ENCODE results near the gene NPAS3. TPM values are rescaled to one million over a fixed set of nuclear protein-coding genes. Genes with fewer than 3 reads are reported as not detected.

The NPAS3 gene
- total RNA-seq, 1 donor from 2014 or later: 2.5 TPM

DNA sequence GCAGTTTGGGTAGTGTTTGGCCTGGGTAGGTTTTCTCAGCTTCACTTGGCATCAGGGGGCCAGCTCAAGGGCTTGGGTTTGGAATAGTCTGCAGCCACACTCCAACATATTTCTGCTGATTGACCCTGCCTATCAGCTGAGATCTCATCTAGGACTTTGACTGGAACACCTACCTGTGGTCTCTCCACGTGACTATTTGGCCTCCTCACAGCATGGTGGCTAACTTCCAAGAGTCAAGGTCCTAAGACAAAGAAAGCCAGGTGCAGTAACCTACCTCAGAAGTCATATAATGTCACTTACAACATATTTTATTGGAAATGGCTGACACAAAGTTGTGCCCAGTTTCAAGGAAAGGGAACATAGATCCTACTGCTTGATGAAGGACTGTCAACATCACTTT, 531.2 kb downstream of the NPAS3 start:
- TF ChIP-seq, protein P1, sequence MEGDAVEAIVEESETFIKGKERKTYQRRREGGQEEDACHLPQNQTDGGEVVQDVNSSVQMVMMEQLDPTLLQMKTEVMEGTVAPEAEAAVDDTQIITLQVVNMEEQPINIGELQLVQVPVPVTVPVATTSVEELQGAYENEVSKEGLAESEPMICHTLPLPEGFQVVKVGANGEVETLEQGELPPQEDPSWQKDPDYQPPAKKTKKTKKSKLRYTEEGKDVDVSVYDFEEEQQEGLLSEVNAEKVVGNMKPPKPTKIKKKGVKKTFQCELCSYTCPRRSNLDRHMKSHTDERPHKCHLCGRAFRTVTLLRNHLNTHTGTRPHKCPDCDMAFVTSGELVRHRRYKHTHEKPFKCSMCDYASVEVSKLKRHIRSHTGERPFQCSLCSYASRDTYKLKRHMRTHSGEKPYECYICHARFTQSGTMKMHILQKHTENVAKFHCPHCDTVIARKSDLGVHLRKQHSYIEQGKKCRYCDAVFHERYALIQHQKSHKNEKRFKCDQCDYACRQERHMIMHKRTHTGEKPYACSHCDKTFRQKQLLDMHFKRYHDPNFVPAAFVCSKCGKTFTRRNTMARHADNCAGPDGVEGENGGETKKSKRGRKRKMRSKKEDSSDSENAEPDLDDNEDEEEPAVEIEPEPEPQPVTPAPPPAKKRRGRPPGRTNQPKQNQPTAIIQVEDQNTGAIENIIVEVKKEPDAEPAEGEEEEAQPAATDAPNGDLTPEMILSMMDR (IDR thresholded peaks at IDR 0.05; ENCODE audit: borderline replicate concordance): no peak
- Histone ChIP-seq H3K9me3 (replicated peaks) (no peaks in the 10 kb centered on the region), H3K27me3 (ENCODE audit: low read depth) (no peaks in the 10 kb centered on the region), H3K4me1 (no peaks in the 10 kb centered on the region), H3K4me3 (no peak overlapping the region), H3K36me3 (no peaks in the 10 kb centered on the region), H3K27ac (replicated peaks) (no peak overlapping the region)
- intact Hi-C loops (cut with micrococcal nuclease): no loop called here
- no peak for DNase-seq

DNA sequence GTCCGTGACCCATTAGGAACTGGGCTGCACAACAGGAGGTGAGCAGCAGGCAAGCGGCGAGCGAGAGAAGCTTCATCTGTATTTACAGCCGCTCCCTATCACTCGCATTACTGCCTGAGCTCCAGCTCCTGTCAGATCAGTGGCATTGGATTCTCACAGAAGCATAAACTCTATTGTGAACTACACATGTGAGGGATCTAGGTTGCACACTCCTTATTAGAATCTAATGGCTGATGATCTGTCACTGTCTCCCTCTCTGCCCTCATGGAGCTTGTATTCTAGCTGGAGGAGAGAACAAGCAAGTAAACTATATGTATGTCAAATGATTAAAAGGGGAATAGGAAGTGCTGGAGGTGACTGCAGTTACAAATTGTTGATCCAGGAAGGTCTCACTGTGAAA, 533.1 kb downstream of the NPAS3 start:
- no peak for DNase-seq
- H3K9me3 ChIP-seq (replicated peaks): no peaks in the 10 kb centered on the region
- H3K27me3 ChIP-seq (ENCODE audit: low read depth): no peaks in the 10 kb centered on the region
- H3K4me1 ChIP-seq: no peaks in the 10 kb centered on the region
- intact Hi-C loops (cut with micrococcal nuclease): no loop called here
- H3K4me3 ChIP-seq: no peak overlapping the region
- H3K36me3 ChIP-seq: no peaks in the 10 kb centered on the region
- H3K27ac ChIP-seq (replicated peaks): no peak overlapping the region
- TF ChIP-seq, protein P1 (IDR thresholded peaks at IDR 0.05; ENCODE audit: borderline replicate concordance): no peak

DNA sequence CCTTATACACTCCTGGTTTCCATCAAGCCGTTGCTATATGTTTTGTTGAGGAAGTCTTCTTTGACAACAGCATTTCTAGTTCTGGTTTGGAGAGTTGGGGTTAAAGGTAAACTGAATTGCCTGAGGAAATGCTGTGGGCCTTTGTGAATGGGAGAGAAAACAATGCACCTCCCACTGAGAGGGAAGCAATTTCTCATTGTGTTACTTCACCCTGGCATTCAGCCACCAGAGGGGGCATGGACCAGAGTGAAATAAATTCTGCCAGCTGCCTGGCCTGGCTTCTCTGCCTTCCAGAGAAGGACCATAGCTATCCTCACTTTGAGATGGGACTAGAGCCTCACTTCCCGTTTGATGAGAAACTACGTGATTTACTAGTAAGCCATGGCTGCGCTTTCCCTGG, 536.9 kb downstream of the NPAS3 start:
- no peaks in the 10 kb centered on the region for H3K27me3 ChIP-seq (ENCODE audit: low read depth)
- no peaks in the 10 kb centered on the region for H3K9me3 ChIP-seq (replicated peaks)
- no peaks in the 10 kb centered on the region for H3K4me1 ChIP-seq
- TF ChIP-seq, protein P1 (IDR thresholded peaks at IDR 0.05; ENCODE audit: borderline replicate concordance): peak; percentile 40
- no peak overlapping the region for H3K27ac ChIP-seq (replicated peaks)
- intact Hi-C loops (cut with micrococcal nuclease): no loop called here
- no peaks in the 10 kb centered on the region for H3K36me3 ChIP-seq
- no peak for DNase-seq
- no peak overlapping the region for H3K4me3 ChIP-seq

DNA sequence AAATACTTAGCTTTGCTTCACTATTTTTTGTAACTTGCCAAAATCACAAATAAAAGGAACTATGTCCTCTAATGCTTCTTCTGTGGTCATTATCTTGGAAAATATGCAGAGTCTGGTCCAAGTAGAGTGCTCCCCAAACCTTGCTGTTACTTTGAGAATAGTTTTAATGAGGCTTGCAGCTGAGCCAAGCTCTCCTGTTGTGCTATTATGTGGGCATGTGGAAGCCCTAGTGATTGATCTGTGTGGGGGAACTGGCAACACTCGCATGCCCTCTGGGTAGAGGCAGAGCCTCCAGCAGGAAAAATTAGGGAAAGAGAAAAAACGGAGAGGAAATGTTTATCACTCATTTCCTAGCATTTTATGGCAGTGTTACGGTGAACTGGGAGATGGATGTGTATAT, 539.1 kb downstream of the NPAS3 start:
- Histone ChIP-seq H3K36me3 (no peaks in the 10 kb centered on the region), H3K27me3 (ENCODE audit: low read depth) (peaks cover 6% of the 10 kb centered on the region), H3K4me3 (no peak overlapping the region), H3K27ac (replicated peaks) (no peak overlapping the region), H3K9me3 (replicated peaks) (no peaks in the 10 kb centered on the region), H3K4me1 (no peaks in the 10 kb centered on the region)
- TF ChIP-seq, protein P1 (IDR thresholded peaks at IDR 0.05; ENCODE audit: borderline replicate concordance): no peak
- intact Hi-C loops (cut with micrococcal nuclease): no loop called here
- no peak for DNase-seq

DNA sequence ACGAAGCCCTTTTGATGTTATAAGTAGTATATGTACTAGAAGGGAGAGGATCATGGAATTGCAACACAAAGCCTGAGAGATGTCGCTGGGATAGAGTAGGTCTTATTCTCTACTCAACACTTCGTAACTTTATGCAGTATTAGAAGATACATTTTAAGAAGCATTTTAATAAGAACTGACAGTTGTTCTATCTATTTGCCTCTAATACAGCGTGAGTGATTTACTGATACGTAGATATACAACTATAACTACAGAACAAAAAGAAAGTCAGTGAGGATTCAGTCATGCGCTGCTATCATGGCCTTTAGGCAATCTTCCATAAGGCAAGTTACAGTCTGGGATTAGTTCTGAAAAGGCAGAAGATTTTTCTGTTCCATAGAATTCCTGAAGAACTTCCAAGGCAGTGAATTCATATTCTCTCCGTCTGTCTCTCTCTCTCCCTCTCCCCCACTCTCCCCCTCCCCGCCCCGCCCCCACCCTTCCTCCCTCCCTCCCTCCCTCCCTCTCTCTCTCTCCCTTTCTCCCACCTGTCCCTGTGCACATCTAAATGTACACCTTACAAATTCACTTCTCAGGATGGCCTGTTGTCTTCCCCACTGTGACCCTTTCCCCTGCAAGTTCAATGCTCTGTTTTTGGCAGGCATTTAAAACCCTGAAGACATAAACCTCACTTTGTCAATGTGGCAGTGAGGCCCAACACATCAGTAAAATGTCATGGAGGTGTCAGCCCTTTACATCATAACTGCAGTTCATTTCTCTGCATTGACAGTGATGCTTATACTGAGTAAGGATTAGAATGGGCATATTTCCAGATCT, 541.6 kb downstream of the NPAS3 start:
- Histone ChIP-seq H3K9me3 (replicated peaks) (no peaks in the 10 kb centered on the region), H3K27me3 (ENCODE audit: low read depth) (peaks cover 6% of the 10 kb centered on the region), H3K4me1 (peaks cover 5% of the 10 kb centered on the region), H3K4me3 (no peak overlapping the region), H3K36me3 (no peaks in the 10 kb centered on the region), H3K27ac (replicated peaks) (no peak overlapping the region)
- intact Hi-C loops (cut with micrococcal nuclease): no loop called here
- TF ChIP-seq, protein P1 (IDR thresholded peaks at IDR 0.05; ENCODE audit: borderline replicate concordance): no peak
- DNase-seq: no peak
